GM18861 (cell line): ENCODE data around the gene MAGED1.
"Not testable (repeated sequence)": the region's sequence is repeated elsewhere in the genome, so short reads cannot be mapped to it uniquely, and the experiment has no call there.

Source experiments
- ATAC-seq: cut with Tn5 transposase; IDR thresholded peaks from one replicate; pipeline ENCODE4 v1.9.1; 2021; ENCODE audit not compliant: unreplicated experiment

MAGED1 gene

GRCh38 chrX:51893931-51894696 is 691 bp downstream of the MAGED1 start:
- ATAC-seq: no peak

DNA sequence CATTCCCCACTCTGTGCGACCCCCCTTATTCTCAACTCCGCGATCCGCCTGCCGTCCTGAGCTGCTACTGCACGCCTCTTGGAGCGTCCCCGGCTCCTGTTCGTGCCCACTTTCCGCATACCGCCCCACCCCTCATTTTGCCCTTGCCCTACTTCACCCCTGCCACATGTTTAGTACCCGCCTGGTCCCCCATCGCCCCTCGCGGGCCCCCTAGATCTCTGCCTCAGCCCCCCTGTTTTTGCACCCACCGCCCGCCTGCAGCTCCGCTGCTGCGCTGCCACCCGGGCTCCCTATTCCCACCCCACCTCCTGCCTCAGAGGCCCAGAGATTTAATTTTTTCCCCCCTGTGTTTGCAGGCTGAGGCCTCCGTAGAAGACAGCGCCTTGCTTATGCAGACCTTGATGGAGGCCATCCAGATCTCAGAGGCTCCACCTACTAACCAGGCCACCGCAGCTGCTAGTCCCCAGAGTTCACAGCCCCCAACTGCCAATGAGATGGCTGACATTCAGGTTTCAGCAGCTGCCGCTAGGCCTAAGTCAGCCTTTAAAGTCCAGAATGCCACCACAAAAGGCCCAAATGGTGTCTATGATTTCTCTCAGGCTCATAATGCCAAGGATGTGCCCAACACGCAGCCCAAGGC is 1.4 kb downstream of the MAGED1 start:
- peak; percentile 51 for ATAC-seq

- no peak for ATAC-seq
Measured at GRCh38 chrX:51896626-51897025, 3.2 kb downstream of the MAGED1 start.

GRCh38 chrX:51899741-51900140 is 6.3 kb downstream of the MAGED1 start:
- no peak for ATAC-seq

DNA sequence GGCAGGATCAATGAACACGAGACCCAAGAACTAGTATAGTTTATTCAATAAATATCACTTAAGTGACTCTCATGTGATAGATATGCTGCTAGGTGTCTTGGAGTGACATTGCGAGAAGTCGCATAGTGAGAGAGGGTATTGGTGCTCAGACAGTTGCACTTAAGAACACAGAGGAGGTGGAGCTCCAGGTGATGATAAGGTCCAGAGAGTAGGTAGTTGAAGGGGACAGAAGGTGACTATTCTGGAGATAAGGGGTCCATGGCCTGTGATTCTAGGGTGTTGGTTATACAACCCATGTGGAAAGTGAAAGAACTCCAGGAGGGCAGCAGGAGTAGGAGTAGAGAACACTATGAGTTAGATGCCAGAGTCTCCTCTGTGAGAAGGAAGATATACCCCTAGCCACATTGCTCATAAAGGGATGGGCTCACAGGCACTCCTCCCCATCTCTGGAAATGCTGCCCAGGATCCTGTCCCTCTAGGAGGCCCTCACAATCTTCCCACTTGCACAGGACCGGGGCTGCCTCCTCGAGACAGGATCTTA is 9.2 kb downstream of the MAGED1 start:
- no peak for ATAC-seq

GRCh38 chrX:51905152-51905551 is 11.7 kb downstream of the MAGED1 start:
- ATAC-seq: not testable (repeated sequence)

- ATAC-seq: no peak
Measured at GRCh38 chrX:51905711-51906110, 12.3 kb downstream of the MAGED1 start.

DNA sequence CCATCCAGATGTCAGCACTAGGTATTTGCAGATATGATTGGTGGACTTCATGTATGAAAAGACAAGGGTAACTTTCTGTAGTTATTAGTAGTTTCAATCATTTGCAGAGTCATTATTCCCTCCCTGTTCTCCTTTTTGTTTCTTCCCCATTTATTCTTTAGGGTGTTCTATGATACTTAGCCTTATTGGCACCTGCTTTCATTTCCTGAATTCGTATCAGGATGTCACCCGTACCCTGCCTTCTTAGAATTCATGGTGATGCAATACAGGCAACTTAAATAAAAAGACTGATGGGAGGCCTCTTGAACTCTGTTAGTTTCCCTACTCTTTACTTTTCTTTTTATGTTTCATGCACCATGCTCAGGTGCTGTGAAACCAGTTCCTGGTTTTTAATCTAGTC is 24.2 kb downstream of the MAGED1 start:
- ATAC-seq: no peak

- no peak for ATAC-seq
Measured at GRCh38 chrX:51922561-51922960, 29.1 kb downstream of the MAGED1 start.

DNA sequence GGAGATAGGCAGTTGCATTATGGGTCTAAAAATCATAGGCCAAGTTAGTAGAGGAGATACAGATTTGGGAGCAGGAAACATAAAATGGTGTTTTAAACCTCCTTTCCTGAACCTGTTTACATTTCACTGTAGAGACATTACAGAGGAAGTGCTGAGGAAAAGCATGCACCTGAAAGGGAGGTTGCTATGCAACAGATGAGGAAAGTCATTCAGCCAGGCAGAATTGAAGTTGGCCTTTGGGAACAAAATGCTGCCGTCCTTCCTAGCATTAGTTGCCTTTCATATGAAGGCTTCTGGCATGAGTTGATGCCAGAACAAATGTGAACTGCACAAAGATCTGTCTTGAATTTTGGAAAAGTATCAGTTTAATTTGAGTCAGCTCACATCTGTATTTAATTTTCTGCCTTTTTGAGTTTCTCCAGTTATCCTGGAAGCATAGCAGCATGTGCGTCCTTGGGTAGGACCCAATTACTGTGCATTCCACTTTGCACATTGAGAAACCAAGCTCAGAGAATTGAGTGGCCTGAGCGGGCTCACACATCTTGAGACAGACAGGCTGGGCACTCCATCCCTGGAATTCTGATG is 38.2 kb downstream of the MAGED1 start:
- ATAC-seq: no peak
